GM13977 (cell line): Measurements from ENCODE around the gene CRB1.

ENCODE experiments used
- DNase-seq: peaks from one replicate; pipeline ENCODE4 v3.0.0; 2012; ENCODE audit warnings: low spot score
- CTCF ChIP-seq: IDR thresholded peaks from 2 replicates; pipeline ENCODE4 v1.5.1; 2012; ENCODE audit warnings: mild to moderate bottlenecking, control low read depth; ENCODE audit not compliant: insufficient read depth; ENCODE audit errors: extremely low read depth, missing control alignments
- in situ Hi-C: fragments of 300-500 bp; cut with MboI; formaldehyde crosslinking; loops from one replicate; pipeline ENCODE4 v1.12.0; 2022; ENCODE audit warnings: low sequenced_read_pairs, low pct_unique_long_range_greater_than_20kb, mixed read lengths, inconsistent platforms; ENCODE audit not compliant: unreplicated experiment

CRB1 gene

DNA sequence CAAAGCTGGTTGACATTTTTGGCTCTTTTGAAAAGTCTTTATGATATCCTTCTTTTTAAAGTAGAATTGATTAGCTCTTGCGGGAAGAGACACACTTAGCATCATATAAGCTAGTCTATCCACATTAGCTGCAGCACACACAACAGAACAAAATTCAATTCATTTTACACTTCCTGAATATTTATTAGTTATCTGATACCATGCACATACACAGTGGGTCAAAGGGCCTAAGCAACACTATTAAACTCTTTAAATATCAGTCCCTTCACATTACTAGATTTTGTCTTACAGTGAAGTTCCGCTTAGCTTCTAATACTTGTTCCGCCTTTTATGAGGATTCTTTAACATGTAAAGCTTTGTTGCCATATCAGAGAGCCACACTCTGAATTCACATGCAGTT is 169.5 kb downstream of the CRB1 start:
- no peak for TF ChIP-seq CTCF
- in situ Hi-C loops: no loop called here
- DNase-seq: no peak

- in situ Hi-C loops: no loop called here
- DNase-seq: no peak
- no peak for TF ChIP-seq CTCF
These were observed 170.1 kb downstream of the CRB1 start for GRCh38 chr1:197438010-197438790.

GRCh38 chr1:197439708-197440280 is 171.7 kb downstream of the CRB1 start:
- in situ Hi-C loops: no loop called here
- no peak for DNase-seq
- TF ChIP-seq CTCF: no peak

- DNase-seq: no peak
- TF ChIP-seq CTCF: no peak
- in situ Hi-C loops: no loop called here
These were observed 172.7 kb downstream of the CRB1 start for GRCh38 chr1:197440715-197441114.

- TF ChIP-seq CTCF: no peak
- in situ Hi-C loops: no loop called here
- no peak for DNase-seq
These were observed 174.0 kb downstream of the CRB1 start for GRCh38 chr1:197441999-197442414.

- no peak for TF ChIP-seq CTCF
- no peak for DNase-seq
- in situ Hi-C loops: no loop called here
These were observed 176.7 kb downstream of the CRB1 start for GRCh38 chr1:197444755-197445154.
